GM12878 (cell line): ENCODE data around the gene CGREF1. TPM values are rescaled to one million over a fixed set of nuclear protein-coding genes. Genes with fewer than 3 reads are reported as not detected.
A peak's percentile ranks its signal among the peaks of the same experiment; 100 is the strongest.

Experiments used
- ATAC-seq: fragments of 200-7000 bp; cut with Tn5 transposase; 3 replicates; pipeline ENCODE4 v1.9.1; 2020; ENCODE audit warnings: mild to moderate bottlenecking, moderate library complexity
- BruUV-seq: library from RNA; stranded (reverse); fragments of 400-500 nt; replicated peaks from 2 replicates; lab custom pipeline; 2021; lab: Mats Ljungman, UMichigan
- CTCF ChIA-PET: fragments of 300-600 bp; sonication (Branson Sonifier 250); formaldehyde crosslinking; extraction: SDS; loops from one replicate; lab custom pipeline; 2021; ENCODE audit warnings: inconsistent platforms; lab: Yijun Ruan, JAX
- POLR2A ChIA-PET: fragments of 350-600 bp; formaldehyde crosslinking; extraction: SDS; loops from one replicate; lab custom pipeline; 2021; ENCODE audit warnings: inconsistent platforms; lab: Charles Lee
- RAD21 ChIA-PET: fragments of 300-600 bp; sonication (Branson Sonifier 250); formaldehyde crosslinking; loops from one replicate; lab custom pipeline; 2023; ENCODE audit warnings: antibody characterized with exemption; ENCODE audit not compliant: unreplicated experiment; lab: Charles Lee
- SMC1A ChIA-PET: fragments of 300-600 bp; sonication (Branson Sonifier 250); formaldehyde crosslinking; loops from one replicate; lab custom pipeline; 2023; ENCODE audit not compliant: unreplicated experiment, uncharacterized antibody; lab: Charles Lee
- DNase-seq: peaks from one replicate; pipeline ENCODE4 v3.0.0-alpha.2; 2011; ENCODE audit warnings: low read depth, low spot score
- FAIRE-seq: peaks from 3 replicates; lab custom pipeline; 2011; peaks lifted over from hg19 to GRCh38; lab: Jason Lieb, UNC
- H2AFZ ChIP-seq: 2 replicates; pipeline ENCODE4 v1.6.0; 2011; ENCODE audit warnings: low read depth, low read length, control low read depth; ENCODE audit not compliant: control insufficient read depth
- H3K27ac ChIP-seq: 2 replicates; pipeline ENCODE4 v1.5.1; 2011; ENCODE audit warnings: control low read depth; ENCODE audit not compliant: control insufficient read depth, insufficient read depth
- H3K27me3 ChIP-seq, 2 experiments: replicated peaks in 1 of 2; 2 replicates each; pipeline versions ENCODE4 v1.6.0 to v1.6.1; 2011; ENCODE audit warnings: low read length in 1 of 2; ENCODE audit not compliant: control insufficient read depth in 2 of 2, insufficient read depth in 2 of 2
- H3K36me3 ChIP-seq, 2 experiments: 2 replicates each; pipeline ENCODE4 v1.5.1; 2011; ENCODE audit warnings: low read length in 1 of 2; ENCODE audit not compliant: control insufficient read depth in 2 of 2, insufficient read depth in 2 of 2
- H3K4me1 ChIP-seq: 2 replicates; pipeline ENCODE4 v1.6.1; 2011; ENCODE audit warnings: mild to moderate bottlenecking, low read length, moderate library complexity, mixed read lengths; ENCODE audit not compliant: control insufficient read depth, insufficient read depth
- H3K4me2 ChIP-seq: 2 replicates; pipeline ENCODE4 v1.6.0; 2011; ENCODE audit warnings: control low read depth; ENCODE audit not compliant: control insufficient read depth, insufficient read depth
- H3K4me3 ChIP-seq: fragments of 200-600 bp; sonication (generic); 2 replicates; pipeline ENCODE4 v1.5.1; 2016
- H3K79me2 ChIP-seq: 2 replicates; pipeline ENCODE4 v1.6.0; 2011; ENCODE audit warnings: low read length; ENCODE audit not compliant: control insufficient read depth, insufficient read depth
- H3K9ac ChIP-seq: 2 replicates; pipeline ENCODE4 v1.8.0; 2011; ENCODE audit warnings: low read length, control low read depth, mixed read lengths; ENCODE audit not compliant: control insufficient read depth, insufficient read depth
- H3K9me3 ChIP-seq: replicated peaks from 3 replicates; pipeline ENCODE4 v1.5.1; 2011; ENCODE audit warnings: mild to moderate bottlenecking, low read length; ENCODE audit not compliant: control insufficient read depth, insufficient read depth
- H4K20me1 ChIP-seq: 2 replicates; pipeline ENCODE4 v1.6.0; 2011; ENCODE audit not compliant: control insufficient read depth, insufficient read depth
- E2F8 ChIP-seq: fragments of 450-650 bp; IDR thresholded peaks from 2 replicates; pipeline ENCODE4 v1.6.1; 2018; ENCODE audit warnings: mild to moderate bottlenecking, low read depth, moderate library complexity; ENCODE audit not compliant: partially characterized antibody
- IKZF2 ChIP-seq, 2 experiments: fragments of 450-650 bp; IDR thresholded peaks; 2 replicates each; pipeline ENCODE4 v1.6.1; 2017; ENCODE audit warnings: mild to moderate bottlenecking in 2 of 2, moderate library complexity in 2 of 2
- PAX8 ChIP-seq: fragments of 450-650 bp; IDR thresholded peaks from 2 replicates; pipeline ENCODE4 v1.6.1; 2017; ENCODE audit warnings: mild to moderate bottlenecking, moderate library complexity
- POLR2A ChIP-seq: IDR thresholded peaks from 2 replicates; pipeline ENCODE4 v1.6.1; 2011; ENCODE audit warnings: low read depth, mild to moderate bottlenecking, low read length
- RUNX3 ChIP-seq: IDR thresholded peaks from 2 replicates; pipeline ENCODE4 v1.6.1; 2012; ENCODE audit warnings: low read length, inconsistent platforms
- ZNF217 ChIP-seq: fragments of 450-650 bp; IDR thresholded peaks from 2 replicates; pipeline ENCODE4 v1.6.1; 2017; ENCODE audit warnings: antibody characterized with exemption, mild to moderate bottlenecking
- WGBS: methylation state at CpG from one replicate; pipeline ENCODE4 v1.1.6; 2016; ENCODE audit warnings: low lambda C conversion rate; ENCODE audit not compliant: insufficient replicate concordance, insufficient coverage; ENCODE audit errors: missing lambda C conversion rate; 5-methylcytosine and 5-hydroxymethylcytosine counted together
- in situ Hi-C: fragments of 300-500 bp; cut with MboI; formaldehyde crosslinking; loops from 9 replicates; pipeline ENCODE4 v1.14.3; 2018; ENCODE audit warnings: mixed read lengths
- intact Hi-C: fragments of 100-400 bp; cut with micrococcal nuclease; formaldehyde crosslinking; loops from one replicate; pipeline ENCODE4 v1.14.2; 2022; ENCODE audit not compliant: unreplicated experiment
- polyA plus RNA-seq, 11 experiments: library from polyadenylated mRNA; depleted of rRNA in 4 of 11; unstranded in 6 of 11; stranded (reverse) in 5 of 11; fragments of >200 nt; fragmentation: Nextera tagmentation in 4 of 11; fragmentation: Illumina TruSeq in 1 of 11; extraction: Ambion mirVana in 4 of 11; extraction: Trizol in 1 of 11; gene quantifications; 1 replicate in 1 of 11; 2 replicates in 10 of 11; pipeline versions ENCODE4 v1.2.1 to v1.2.3, GENCODE V29; 2011 to 2016; ENCODE audit warnings: inconsistent platforms in 2 of 11, missing spikeins in 2 of 11, low read depth in 1 of 11
- total RNA-seq, 4 experiments: library from RNA; depleted of rRNA in 3 of 4; stranded (reverse); fragments of >200 nt in 3 of 4; fragmentation: Illumina TruSeq in 1 of 4; extraction: Trizol in 1 of 4; gene quantifications; 2 replicates each; pipeline versions ENCODE4 v1.2.1 to v1.2.3, GENCODE V29; 2013 to 2021
- TF ChIP-seq, protein P1 (sequence below): IDR thresholded peaks from 2 replicates; pipeline ENCODE4 v1.6.1; 2011; ENCODE audit warnings: low read depth, mild to moderate bottlenecking, low read length, moderate library complexity, borderline replicate concordance; ENCODE audit errors: extremely low read depth

The CGREF1 gene
- total and polyA plus RNA-seq, 10 of the 15 experiments (the other 5 are each of a cell fraction or from before 2014, with no cell fraction given) = 0.06 to 0.21 TPM; not detected in 8

- TF ChIP-seq E2F8 = no peak
- TF ChIP-seq IKZF2 (IDR thresholded peaks at IDR 0.05) = no peak
- TF ChIP-seq, protein P1, sequence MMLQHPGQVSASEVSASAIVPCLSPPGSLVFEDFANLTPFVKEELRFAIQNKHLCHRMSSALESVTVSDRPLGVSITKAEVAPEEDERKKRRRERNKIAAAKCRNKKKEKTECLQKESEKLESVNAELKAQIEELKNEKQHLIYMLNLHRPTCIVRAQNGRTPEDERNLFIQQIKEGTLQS = no peak
- TF ChIP-seq ZNF217 = no peak
Measured at GRCh38 chr2:27065128-27065527, 53.8 kb downstream of the CGREF1 start (continued).

GRCh38 chr2:27060323-27060722, 58.6 kb downstream of the CGREF1 start:
- Histone ChIP-seq H3K27ac (no peak overlapping the region), H3K4me1 (no peaks in the 10 kb centered on the region), H4K20me1 (no peaks in the 10 kb centered on the region), H3K79me2 (no peaks in the 10 kb centered on the region), H3K9ac (no peak overlapping the region), H2AFZ (no peak overlapping the region), H3K9me3 (no peaks in the 10 kb centered on the region), H3K4me3 (no peak overlapping the region), H3K4me2 (no peak overlapping the region), H3K36me3 (peaks cover 1 to 22% of the 10 kb centered on the region in 2 experiments), H3K27me3 (no peaks in the 10 kb centered on the region)
- CTCF ChIA-PET = no interaction called here
- intact Hi-C loops (no loop called here), in situ Hi-C loops (no loop called here)
- ATAC-seq (no peak), DNase-seq (no peak), FAIRE-seq (no peak)
- 100% methylated on average over 3 of the region's 3 CpGs for WGBS
- no TSS peak for BruUV-seq
- POLR2A ChIA-PET = interaction anchor here (0.6 to 2.0 kb wide), 3 partner anchors 9 to 212 kb away, joined by 3 to 8 read pairs (median 3); partner anchors contain the start of genes AGBL5 and OST4
- TF ChIP-seq RUNX3 (no peak), PAX8 (no peak), POLR2A (peak; percentile 43; the same call in 1 of the 2 replicates)
- SMC1A ChIA-PET = interaction anchor here (1.2 kb wide), 1 partner anchor 22 kb away, joined by 5 read pairs; no protein-coding TSS in a partner anchor
- RAD21 ChIA-PET = no interaction called here
